ENCODE data around the gene EXO1. TPM values are rescaled to one million over a fixed set of nuclear protein-coding genes. Genes with fewer than 3 reads are reported as not detected.

Gene EXO1
- total RNA-seq, 4 donors from 2014 or later: 0.96 to 32.0 (median 1.1) TPM; not detected in 1

DNA sequence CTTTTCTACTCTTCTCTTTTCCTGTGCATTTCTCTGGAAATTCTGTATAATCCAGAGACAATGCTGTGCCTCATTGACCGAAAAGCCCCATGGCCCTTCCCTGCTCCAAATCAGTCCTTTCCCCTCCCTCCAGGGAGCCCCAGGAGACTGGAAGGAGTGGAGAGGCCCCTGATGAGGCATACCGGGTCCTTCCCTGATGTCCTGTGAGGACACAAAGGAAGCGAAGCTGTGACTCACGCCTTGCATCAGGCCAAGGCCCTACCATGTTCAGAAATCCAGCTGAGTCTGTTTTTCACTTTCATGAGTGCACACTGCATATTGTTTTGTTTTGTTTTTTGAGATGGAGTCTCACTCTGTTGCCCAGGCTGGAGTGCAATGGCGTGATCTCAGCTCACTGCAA lies 70.9 kb downstream of the EXO1 start:
- WGBS, 2 donors (ENCODE audit: low coverage in 1 of 2): 76 to 92% methylated on average over 2 to 5 of the region's 5 CpGs
- Histone ChIP-seq H3K36me3 (no peaks in the 10 kb centered on the region), H3K27me3 (no peaks in the 10 kb centered on the region), H3K9me3 (no peaks in the 10 kb centered on the region), H3K4me3 (no peak overlapping the region), H3K4me1 (no peaks in the 10 kb centered on the region), H3K27ac (no peak overlapping the region)
- intact Hi-C loops (cut with DNase I; ENCODE audit: low total_unique reads): no loop called here
- TF ChIP-seq, protein P1, sequence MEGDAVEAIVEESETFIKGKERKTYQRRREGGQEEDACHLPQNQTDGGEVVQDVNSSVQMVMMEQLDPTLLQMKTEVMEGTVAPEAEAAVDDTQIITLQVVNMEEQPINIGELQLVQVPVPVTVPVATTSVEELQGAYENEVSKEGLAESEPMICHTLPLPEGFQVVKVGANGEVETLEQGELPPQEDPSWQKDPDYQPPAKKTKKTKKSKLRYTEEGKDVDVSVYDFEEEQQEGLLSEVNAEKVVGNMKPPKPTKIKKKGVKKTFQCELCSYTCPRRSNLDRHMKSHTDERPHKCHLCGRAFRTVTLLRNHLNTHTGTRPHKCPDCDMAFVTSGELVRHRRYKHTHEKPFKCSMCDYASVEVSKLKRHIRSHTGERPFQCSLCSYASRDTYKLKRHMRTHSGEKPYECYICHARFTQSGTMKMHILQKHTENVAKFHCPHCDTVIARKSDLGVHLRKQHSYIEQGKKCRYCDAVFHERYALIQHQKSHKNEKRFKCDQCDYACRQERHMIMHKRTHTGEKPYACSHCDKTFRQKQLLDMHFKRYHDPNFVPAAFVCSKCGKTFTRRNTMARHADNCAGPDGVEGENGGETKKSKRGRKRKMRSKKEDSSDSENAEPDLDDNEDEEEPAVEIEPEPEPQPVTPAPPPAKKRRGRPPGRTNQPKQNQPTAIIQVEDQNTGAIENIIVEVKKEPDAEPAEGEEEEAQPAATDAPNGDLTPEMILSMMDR (IDR thresholded peaks at IDR 0.05): no peak
- TF ChIP-seq POLR2A (IDR thresholded peaks at IDR 0.05) (no peak), POLR2AphosphoS5 (IDR thresholded peaks at IDR 0.05) (no peak), EP300 (IDR thresholded peaks at IDR 0.05; ENCODE audit: low read depth) (no peak)
- in situ Hi-C loops (cut with MboI; ENCODE audit: low pct_ligation_motif_present in 1 of 4, low pct_unique_long_range_greater_than_20kb in 1 of 4, low sequenced_read_pairs in 3 of 4): no loop called here
- no peak for DNase-seq

DNA sequence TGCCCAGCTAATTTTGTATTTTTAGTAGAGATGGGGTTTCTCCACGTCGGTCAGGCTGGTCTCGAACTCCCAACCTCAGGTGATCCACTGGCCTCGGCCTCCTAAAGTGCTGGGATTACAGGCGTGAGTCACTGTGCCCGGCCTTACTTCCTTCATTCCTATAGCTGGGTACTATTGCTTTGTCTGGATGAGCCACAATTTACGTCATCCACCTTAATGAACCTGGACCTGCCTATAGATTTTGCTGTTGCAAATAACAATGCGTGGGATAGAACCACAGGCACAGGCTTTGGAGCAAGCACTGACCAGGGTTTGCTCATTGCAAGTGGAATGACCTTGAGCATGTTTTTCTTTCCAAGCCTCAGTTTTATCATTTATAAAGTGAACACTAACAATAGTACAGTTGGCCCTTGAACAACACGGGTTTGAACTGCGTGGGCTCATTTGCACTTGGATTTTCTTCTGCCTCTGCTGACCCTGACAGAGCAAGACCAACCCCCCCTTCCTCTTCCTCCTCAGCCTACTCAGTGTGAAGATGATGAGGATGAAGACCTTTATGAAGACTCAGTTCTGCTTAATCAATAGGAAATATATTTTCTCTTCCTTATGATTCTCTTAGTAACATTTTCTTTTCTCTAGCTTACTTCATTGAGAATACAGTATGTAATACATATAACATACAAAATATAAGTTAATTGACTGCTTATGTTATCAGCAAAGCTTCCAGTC lies 76.2 kb downstream of the EXO1 start:
- in situ Hi-C loops (cut with MboI; ENCODE audit: low pct_ligation_motif_present in 1 of 4, low pct_unique_long_range_greater_than_20kb in 1 of 4, low sequenced_read_pairs in 3 of 4): no loop called here
- TF ChIP-seq, protein P1 (IDR thresholded peaks at IDR 0.05): no peak
- TF ChIP-seq POLR2AphosphoS5 (IDR thresholded peaks at IDR 0.05) (no peak), POLR2A (IDR thresholded peaks at IDR 0.05) (no peak), EP300 (IDR thresholded peaks at IDR 0.05; ENCODE audit: low read depth) (no peak)
- 80 to 88% methylated on average over 2 to 10 of the region's 10 CpGs for WGBS, 2 donors (ENCODE audit: low coverage in 1 of 2)
- Histone ChIP-seq H3K4me1 (no peaks in the 10 kb centered on the region), H3K36me3 (no peaks in the 10 kb centered on the region), H3K27me3 (no peaks in the 10 kb centered on the region), H3K4me3 (no peak overlapping the region), H3K27ac (no peak overlapping the region), H3K9me3 (no peaks in the 10 kb centered on the region)
- no peak for DNase-seq
- intact Hi-C loops (cut with DNase I; ENCODE audit: low total_unique reads): no loop called here

DNA sequence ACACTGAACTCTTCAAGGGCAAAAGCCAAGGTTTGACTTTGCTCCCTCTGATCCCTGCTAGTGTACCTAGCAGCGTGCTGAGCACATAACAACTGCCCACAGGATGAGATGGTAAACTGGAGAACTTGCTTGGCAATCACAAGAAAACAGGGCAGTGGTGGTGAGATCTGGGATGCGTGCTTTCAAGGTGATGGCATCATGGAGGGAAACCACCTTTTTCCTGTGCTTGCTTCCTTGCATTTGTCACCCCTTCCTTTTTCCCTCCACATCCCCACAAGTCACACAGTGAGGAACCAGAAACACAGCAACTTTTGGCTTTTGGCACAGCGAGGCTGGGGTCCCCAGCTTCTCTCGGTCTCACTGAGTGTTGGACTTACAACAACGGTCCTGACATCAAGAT lies 78.1 kb downstream of the EXO1 start:
- in situ Hi-C loops (cut with MboI; ENCODE audit: low pct_ligation_motif_present in 1 of 4, low pct_unique_long_range_greater_than_20kb in 1 of 4, low sequenced_read_pairs in 3 of 4): no loop called here
- Histone ChIP-seq H3K36me3 (no peaks in the 10 kb centered on the region), H3K27ac (no peak overlapping the region), H3K4me3 (no peak overlapping the region), H3K4me1 (no peaks in the 10 kb centered on the region), H3K9me3 (no peaks in the 10 kb centered on the region), H3K27me3 (no peaks in the 10 kb centered on the region)
- 70 to 92% methylated on average over 2 to 5 of the region's 5 CpGs for WGBS, 2 donors (ENCODE audit: low coverage in 1 of 2)
- TF ChIP-seq POLR2A (IDR thresholded peaks at IDR 0.05) (no peak), EP300 (IDR thresholded peaks at IDR 0.05; ENCODE audit: low read depth) (no peak), POLR2AphosphoS5 (IDR thresholded peaks at IDR 0.05) (no peak)
- TF ChIP-seq, protein P1 (IDR thresholded peaks at IDR 0.05): no peak
- intact Hi-C loops (cut with DNase I; ENCODE audit: low total_unique reads): no loop called here
- no peak for DNase-seq

DNA sequence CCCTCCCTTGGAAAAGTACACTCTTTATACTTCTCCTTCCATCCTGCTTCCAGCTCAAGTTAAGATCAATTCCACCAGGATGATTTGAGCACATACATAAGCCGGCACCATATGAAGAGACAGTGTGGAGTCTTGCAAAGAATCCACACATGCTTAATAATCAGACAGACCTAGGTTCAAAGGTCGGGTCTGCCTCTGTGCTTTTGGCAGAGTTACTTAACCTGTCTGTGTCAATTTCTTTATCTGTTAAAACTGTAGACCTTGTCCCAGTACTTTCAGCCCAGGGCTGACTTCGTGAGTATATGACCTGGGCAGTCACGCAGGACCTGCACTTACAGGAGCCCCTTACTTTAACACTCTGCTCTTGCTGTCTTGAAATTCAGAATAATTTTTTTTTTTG lies 79.3 kb downstream of the EXO1 start:
- intact Hi-C loops (cut with DNase I; ENCODE audit: low total_unique reads) (no loop called here), in situ Hi-C loops (cut with MboI; ENCODE audit: low pct_ligation_motif_present in 1 of 4, low pct_unique_long_range_greater_than_20kb in 1 of 4, low sequenced_read_pairs in 3 of 4) (no loop called here)
- no peak for TF ChIP-seq POLR2AphosphoS5 (IDR thresholded peaks at IDR 0.05)
- TF ChIP-seq EP300 (IDR thresholded peaks at IDR 0.05; ENCODE audit: low read depth): no peak
- TF ChIP-seq, protein P1 (IDR thresholded peaks at IDR 0.05): no peak
- no peak for TF ChIP-seq POLR2A (IDR thresholded peaks at IDR 0.05)
- Histone ChIP-seq H3K36me3 (no peaks in the 10 kb centered on the region), H3K27me3 (no peaks in the 10 kb centered on the region), H3K4me3 (no peak overlapping the region), H3K4me1 (no peaks in the 10 kb centered on the region), H3K27ac (no peak overlapping the region), H3K9me3 (no peaks in the 10 kb centered on the region)
- no peak for DNase-seq
- WGBS, 2 donors (ENCODE audit: low coverage in 1 of 2): 62 to 71% methylated on average over 3 to 4 of the region's 4 CpGs
